ENCODE data around the gene TYMP.

The TYMP gene

GRCh38 chr22:50576070-50576469 is 46.3 kb upstream of the TYMP start:
- TF ChIP-seq CTCF (IDR thresholded peaks at IDR 0.05; ENCODE audit: control extremely low read depth, extremely low read depth, low read depth, missing control alignments), result no peak
- POLR2A ChIA-PET, result no interaction called here
- no peak for DNase-seq (ENCODE audit: extremely low spot score)
- CTCF ChIA-PET, result interaction anchor here (0.9 to 5.6 kb wide), 5 partner anchors 10 to 115 kb away, joined by 3 to 43 read pairs (median 4); partner anchors contain the start of genes SCO2 and SYCE3

- DNase-seq (ENCODE audit: extremely low spot score), result no peak
- TF ChIP-seq CTCF (IDR thresholded peaks at IDR 0.05; ENCODE audit: control extremely low read depth, extremely low read depth, low read depth, missing control alignments), result no peak
- ChIA-PET POLR2A (no interaction called here), CTCF (interaction anchor here (0.9 to 5.6 kb wide), 7 partner anchors 10 to 67 kb away, joined by 3 to 43 read pairs (median 4); partner anchors contain the start of genes LMF2, NCAPH2, SCO2 and SYCE3)
Measured at GRCh38 chr22:50575426-50575941, 45.7 kb upstream of the TYMP start.

- ChIA-PET CTCF (interaction anchor here (1.1 to 5.6 kb wide), 5 partner anchors 9 to 66 kb away, joined by 3 to 43 read pairs (median 4); partner anchors contain the start of genes LMF2, NCAPH2 and SYCE3), POLR2A (no interaction called here)
- TF ChIP-seq CTCF (IDR thresholded peaks at IDR 0.05; ENCODE audit: control extremely low read depth, extremely low read depth, low read depth, missing control alignments), result no peak
- no peak for DNase-seq (ENCODE audit: extremely low spot score)
Measured at GRCh38 chr22:50574383-50574755, 44.6 kb upstream of the TYMP start.

- POLR2A ChIA-PET, result no interaction called here
- CTCF ChIA-PET, result interaction anchor here (1.0 to 5.6 kb wide), 6 partner anchors 10 to 65 kb away, joined by 3 to 43 read pairs (median 3); partner anchors contain the start of gene SYCE3
- no peak for DNase-seq (ENCODE audit: extremely low spot score)
- TF ChIP-seq CTCF (IDR thresholded peaks at IDR 0.05; ENCODE audit: control extremely low read depth, extremely low read depth, low read depth, missing control alignments), result no peak
Measured at GRCh38 chr22:50573491-50574382, 43.9 kb upstream of the TYMP start.

GRCh38 chr22:50572965-50573364 is 43.2 kb upstream of the TYMP start:
- TF ChIP-seq CTCF (IDR thresholded peaks at IDR 0.05; ENCODE audit: control extremely low read depth, extremely low read depth, low read depth, missing control alignments), result no peak
- CTCF ChIA-PET, result interaction anchor here (1.0 to 2.8 kb wide), 6 partner anchors 10 to 64 kb away, joined by 3 to 25 read pairs (median 3); partner anchors contain the start of genes SCO2 and SYCE3
- no peak for DNase-seq (ENCODE audit: extremely low spot score)
- POLR2A ChIA-PET, result no interaction called here

- CTCF ChIA-PET, result interaction anchor here (0.9 to 2.8 kb wide), 4 partner anchors 8 to 49 kb away, joined by 4 to 25 read pairs (median 6); partner anchors contain the start of genes SCO2 and SYCE3
- no peak for DNase-seq (ENCODE audit: extremely low spot score)
- POLR2A ChIA-PET, result no interaction called here
- no peak for TF ChIP-seq CTCF (IDR thresholded peaks at IDR 0.05; ENCODE audit: control extremely low read depth, extremely low read depth, low read depth, missing control alignments)
Measured at GRCh38 chr22:50571264-50572175, 41.7 kb upstream of the TYMP start.

Measured in GM10248 (cell line).